NCI-H2171 (cell line): Measurements from ENCODE around the gene MRPL46.

Experiments used
- DNase-seq: peaks from one replicate; lab custom pipeline; 2025; lab: John Stamatoyannopoulos, UW

The MRPL46 gene

DNA sequence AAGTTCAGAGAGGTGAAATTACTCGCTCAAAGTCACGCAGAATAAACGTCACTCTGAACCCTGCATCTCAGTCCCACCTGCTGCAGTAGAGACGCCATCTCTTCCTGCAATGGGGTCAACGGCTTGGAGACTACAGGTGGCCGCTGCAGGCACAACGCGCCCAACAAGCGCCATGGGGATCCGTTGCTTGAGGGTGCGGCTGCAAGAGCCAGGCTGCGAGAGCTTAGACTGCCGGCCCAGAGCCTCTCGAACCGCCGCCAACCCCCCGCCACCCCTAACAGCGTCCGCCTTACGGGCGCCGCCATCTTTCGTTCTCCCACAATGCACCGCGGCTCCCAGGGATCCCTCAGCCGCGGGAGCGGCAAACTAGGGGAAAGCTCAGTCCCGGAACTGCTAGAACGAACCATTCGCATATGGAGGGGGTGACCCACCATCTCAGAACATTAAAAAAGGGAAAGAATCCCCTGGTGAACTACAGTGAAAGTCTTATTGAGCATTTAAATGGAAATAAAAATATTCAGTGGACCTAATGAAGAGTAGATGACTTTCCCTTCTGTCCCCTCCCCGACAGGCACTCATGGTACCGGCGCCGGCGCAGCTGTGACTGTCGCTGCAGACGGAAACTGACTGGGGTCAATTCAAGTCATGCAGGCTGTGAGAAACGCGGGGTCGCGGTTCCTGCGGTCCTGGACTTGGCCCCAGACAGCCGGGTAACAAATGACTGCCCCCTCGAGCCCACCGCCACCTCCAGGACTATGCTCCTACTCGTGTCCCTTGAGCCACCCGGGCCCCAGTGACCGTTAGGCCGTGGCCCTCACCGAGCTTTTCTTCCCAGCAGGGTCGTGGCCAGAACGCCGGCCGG lies at the start of gene MRPL46, which contains the start of gene MRPS11:
TSS of gene MRPL46 (minus strand) at position 316 of the 862 bp plus-strand sequence. CDS start at position 305, 11 bp downstream.
TSS of gene MRPS11 (plus strand) at position 636 of the 862 bp plus-strand sequence. CDS start at position 646, 10 bp downstream.
- peak; percentile 84 for DNase-seq

DNA sequence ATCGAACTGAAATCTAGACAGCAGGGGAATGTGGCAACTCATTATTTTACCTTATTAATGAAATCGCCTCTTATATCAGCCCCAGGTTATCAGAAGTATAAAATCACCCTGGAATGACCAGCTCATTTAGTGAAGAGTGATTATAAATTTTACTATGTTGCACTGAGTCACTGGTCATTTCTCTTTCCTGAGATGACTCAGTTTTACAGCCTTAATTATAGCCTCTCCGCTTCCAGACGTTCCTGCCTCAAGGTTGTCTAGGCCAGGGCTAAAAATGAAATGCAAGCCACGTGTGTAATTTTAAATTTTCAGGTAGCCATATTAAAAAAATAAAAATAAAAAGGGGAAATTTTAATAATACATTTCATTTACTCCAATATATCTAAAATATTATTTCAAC lies 46.0 kb upstream of the MRPL46 start:
- no peak for DNase-seq

GRCh38 chr15:88512601-88513000 lies 45.4 kb upstream of the MRPL46 start:
- DNase-seq = no peak

- DNase-seq = peak; percentile 93
Observed at GRCh38 chr15:88512078-88512477, 44.9 kb upstream of the MRPL46 start.

DNA sequence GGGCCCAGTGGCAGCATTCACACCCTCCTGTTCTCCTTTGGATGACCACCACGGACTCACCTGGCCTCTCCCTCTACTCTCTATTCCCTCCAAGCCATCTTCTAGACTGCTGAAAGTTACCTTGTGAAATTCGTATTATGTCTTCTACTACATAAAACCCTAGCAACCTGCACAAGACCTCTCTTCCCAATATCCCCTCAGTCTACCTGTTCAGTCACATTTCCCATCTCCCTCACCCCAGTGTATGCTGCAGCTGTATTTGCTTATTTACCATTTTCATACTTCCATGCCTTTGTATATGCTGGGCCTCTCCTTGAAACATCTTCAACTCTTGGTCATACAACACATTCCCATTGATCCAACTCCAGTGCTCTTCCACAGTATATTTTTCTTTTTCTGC lies 44.0 kb upstream of the MRPL46 start:
- no peak for DNase-seq

GRCh38 chr15:88509964-88510363 lies 42.8 kb upstream of the MRPL46 start:
- DNase-seq = no peak

DNA sequence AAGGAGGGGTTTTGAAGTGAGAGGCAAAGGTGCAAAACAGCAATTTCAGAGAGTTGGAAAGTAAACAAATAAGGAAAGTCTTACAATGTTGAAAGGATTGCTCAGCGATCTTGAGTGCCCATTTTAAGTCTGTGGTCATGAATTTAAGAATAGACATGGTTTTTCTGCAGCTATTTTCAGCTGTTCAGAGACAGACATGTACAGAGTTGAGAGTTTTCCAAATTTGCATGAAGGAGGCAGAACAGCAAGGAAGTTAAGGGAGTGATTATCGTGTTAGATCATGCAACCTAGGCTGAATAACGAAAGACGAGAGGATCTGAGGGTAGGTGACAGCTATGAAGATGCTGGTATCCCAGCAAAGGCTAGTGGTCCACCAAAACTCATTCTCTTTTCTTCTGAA lies 42.1 kb upstream of the MRPL46 start:
- no peak for DNase-seq

GRCh38 chr15:88506628-88507027 lies 39.4 kb upstream of the MRPL46 start:
- DNase-seq = no peak

GRCh38 chr15:88505721-88506120 lies 38.5 kb upstream of the MRPL46 start:
- DNase-seq = no peak

DNA sequence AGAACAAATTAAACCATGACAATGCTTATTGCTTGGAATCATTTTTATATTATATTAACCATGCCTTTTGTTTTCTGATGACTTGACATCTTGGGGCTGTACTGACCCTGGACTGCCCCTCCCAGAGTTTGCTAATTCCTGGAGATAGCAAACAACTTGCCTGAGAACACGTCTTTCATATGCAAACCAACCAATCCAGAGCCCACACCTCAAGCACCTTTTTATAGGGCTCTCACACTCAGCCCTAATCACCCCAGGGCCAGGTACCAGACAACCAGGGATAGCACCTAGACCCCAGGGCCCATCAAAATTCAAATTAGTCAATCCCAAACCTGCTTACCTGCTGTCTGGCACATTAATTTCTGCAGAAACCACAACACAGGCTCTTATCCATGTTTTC lies 37.3 kb upstream of the MRPL46 start:
- no peak for DNase-seq

DNA sequence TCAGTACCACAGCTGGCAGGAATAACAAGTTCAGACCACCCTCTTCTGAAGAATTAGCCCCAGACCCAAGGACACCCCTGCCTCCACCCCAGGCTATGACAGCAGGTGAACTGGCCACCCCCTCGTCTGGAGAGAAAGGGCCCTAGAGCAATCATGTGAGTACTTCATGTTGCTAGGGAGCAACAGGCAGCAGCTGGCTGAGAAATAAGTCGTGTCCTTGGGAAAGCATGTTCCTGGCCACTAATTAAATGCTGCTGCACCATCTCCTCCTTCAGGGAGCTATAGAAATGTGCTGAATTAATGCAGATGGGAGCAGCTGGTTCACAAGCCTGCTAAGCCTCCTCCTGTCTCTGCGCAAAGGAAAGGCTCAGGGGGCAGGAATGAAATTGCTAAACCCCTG lies 31.8 kb upstream of the MRPL46 start:
- no peak for DNase-seq

DNA sequence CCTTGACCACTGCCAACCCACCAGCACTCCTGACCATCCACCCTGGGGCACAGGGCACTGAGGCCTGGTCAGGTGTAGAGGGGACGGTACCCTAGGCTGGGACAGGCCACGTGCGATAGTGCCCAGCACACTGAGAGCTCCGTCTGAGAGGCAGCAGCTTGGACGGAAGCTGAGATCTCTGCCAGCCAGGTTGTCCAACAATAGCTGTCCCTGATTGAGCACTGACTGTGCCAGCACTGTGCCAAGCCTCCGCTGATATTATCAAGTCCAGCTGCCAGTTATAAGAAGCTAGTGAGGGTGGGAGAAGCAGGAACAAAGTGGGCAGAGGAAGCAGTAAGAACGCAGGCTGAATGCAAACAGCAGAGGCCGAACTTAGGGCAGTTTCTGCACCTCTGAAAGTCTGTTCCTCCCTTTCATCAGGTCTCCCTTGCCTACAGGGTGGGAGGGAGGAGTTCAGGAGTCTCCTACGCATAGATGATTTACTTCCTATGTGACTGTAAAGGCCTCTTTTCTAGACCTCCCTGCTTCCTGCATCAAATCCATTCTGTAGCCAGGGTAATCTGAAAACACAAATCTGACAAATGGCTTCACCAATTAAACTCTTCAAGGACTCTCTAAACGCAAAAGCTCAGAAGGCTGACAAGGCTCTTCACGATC lies 30.0 kb upstream of the MRPL46 start:
- no peak for DNase-seq

GRCh38 chr15:88493844-88494243 lies 26.7 kb upstream of the MRPL46 start:
- DNase-seq = peak; percentile 29

- DNase-seq = peak; percentile 23
Observed at GRCh38 chr15:88491158-88491557, 24.0 kb upstream of the MRPL46 start.

GRCh38 chr15:88490036-88490435 lies 22.8 kb upstream of the MRPL46 start:
- no peak for DNase-seq

GRCh38 chr15:88489321-88489720 lies 22.1 kb upstream of the MRPL46 start:
- no peak for DNase-seq

GRCh38 chr15:88487796-88488523 lies 20.8 kb upstream of the MRPL46 start:
- no peak for DNase-seq

DNA sequence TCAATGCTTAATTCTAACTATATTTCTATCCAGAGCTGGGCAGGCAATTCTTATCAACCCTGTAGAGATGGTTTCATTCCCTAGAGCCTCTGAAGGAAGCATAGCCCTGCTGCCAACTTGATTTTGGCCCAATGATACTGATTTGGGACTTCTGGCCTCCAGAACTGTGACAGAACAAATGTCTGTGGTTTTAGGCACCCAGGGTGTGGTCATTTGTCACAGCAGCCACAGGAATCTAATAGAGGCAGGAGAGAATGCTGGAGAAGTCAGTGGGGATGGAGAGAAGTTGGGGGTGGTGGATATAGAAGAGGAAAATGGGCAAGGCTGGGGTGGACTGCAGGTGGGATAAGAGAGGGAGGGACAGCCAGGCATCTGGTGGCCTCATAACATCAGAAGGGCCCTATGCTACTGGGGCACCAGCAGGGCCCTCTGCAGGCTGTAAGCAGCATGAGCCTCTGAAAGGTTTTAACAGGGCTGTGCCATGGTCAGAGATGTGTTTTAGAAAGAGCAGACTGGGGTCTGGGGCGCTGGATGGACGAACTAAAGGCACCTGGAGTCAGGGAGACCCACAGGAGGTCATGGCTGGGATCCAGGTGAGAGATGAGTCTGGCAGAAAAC lies 20.1 kb upstream of the MRPL46 start:
- no peak for DNase-seq

DNA sequence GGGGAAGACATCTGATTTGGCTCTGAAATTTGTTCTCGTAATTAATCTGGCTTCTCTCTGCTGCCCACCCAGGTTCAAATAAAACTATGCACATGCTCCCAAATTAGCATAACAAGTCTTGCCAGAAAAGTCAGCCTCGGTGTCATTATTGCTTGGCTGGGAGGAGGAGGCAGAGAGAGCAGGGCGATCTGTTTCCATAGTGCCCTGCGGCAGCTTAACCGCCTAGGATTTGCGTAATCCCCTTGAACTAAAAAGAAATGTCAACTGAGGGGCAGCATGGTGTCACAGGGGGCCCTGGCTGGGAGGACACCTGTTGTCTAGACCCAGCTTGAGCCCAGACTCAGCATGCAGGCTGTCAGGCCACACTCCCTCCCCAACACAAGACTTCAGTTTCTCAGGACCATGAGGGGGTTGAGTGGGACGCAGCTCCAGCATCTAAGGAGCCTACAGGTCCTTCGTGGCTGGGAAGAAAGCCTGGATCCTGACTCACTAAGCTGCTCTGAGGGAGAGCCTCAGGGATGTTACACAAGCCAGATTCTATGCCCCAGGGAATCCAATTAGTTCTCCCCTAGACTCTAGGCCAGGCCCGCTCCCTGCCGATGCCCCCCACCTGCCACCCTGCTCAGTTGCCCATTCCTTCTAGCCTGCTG lies 17.6 kb upstream of the MRPL46 start:
- no peak for DNase-seq

- DNase-seq = no peak
Observed at GRCh38 chr15:88482263-88482662, 15.1 kb upstream of the MRPL46 start.

GRCh38 chr15:88480981-88481380 lies 13.8 kb upstream of the MRPL46 start:
- DNase-seq = no peak

GRCh38 chr15:88479169-88479568 lies 12.0 kb upstream of the MRPL46 start:
- no peak for DNase-seq
